WTC11 (cell line): ENCODE measurements around the gene SEMA5B. TPM values are rescaled to one million over a fixed set of nuclear protein-coding genes. Genes with fewer than 3 reads are reported as not detected.

Experiments
- ATAC-seq: fragments of 200-7000 bp; cut with Tn5 transposase; 2 replicates; pipeline ENCODE4 v1.10.0; 2021; ENCODE audit warnings: mild to moderate bottlenecking, moderate library complexity
- CTCF ChIA-PET: fragments of 300-600 bp; sonication (Branson Sonifier 250); formaldehyde crosslinking; loops from one replicate; lab custom pipeline; 2021; ENCODE audit warnings: antibody characterized with exemption; lab: Charles Lee
- POLR2A ChIA-PET: fragments of 350-600 bp; sonication (Branson Sonifier 250); formaldehyde crosslinking; loops from one replicate; lab custom pipeline; 2021; ENCODE audit warnings: antibody characterized with exemption; lab: Charles Lee
- DNase-seq: peaks from one replicate; pipeline ENCODE4 v3.0.0; 2021; ENCODE audit warnings: low spot score
- H3K27ac Mint-ChIP-seq: 2 replicates; pipeline ENCODE4 v1.8.0; 2021; ENCODE audit warnings: mixed read lengths
- H3K27me3 Mint-ChIP-seq: 2 replicates; pipeline ENCODE4 v1.8.0; 2021; ENCODE audit warnings: low read depth, mild to moderate bottlenecking, moderate library complexity, mixed read lengths
- H3K36me3 Mint-ChIP-seq: 2 replicates; pipeline ENCODE4 v1.8.0; 2021; ENCODE audit warnings: mixed read lengths
- H3K4me1 Mint-ChIP-seq: 2 replicates; pipeline ENCODE4 v1.8.0; 2022; ENCODE audit warnings: mixed read lengths
- H3K4me3 Mint-ChIP-seq: 2 replicates; pipeline ENCODE4 v1.8.0; 2021; ENCODE audit warnings: mild to moderate bottlenecking, moderate library complexity, mixed read lengths
- H3K9me3 Mint-ChIP-seq: 2 replicates; pipeline ENCODE4 v1.8.0; 2021; ENCODE audit warnings: mixed read lengths
- AFF4 ChIP-seq: sonication (generic); formaldehyde crosslinking; IDR thresholded peaks from 2 replicates; pipeline ENCODE4 v1.8.1; 2023; ENCODE audit warnings: mild to moderate bottlenecking, missing genetic modification reagents, borderline replicate concordance
- CTCF ChIP-seq: fragments of 200-600 bp; IDR thresholded peaks from 2 replicates; pipeline ENCODE4 v1.8.0; 2022; ENCODE audit warnings: antibody characterized with exemption
- ERG ChIP-seq: fragments of 250-450 bp; sonication (Bioruptor Pico); IDR thresholded peaks from 2 replicates; pipeline ENCODE4 v1.8.0; 2021; ENCODE audit warnings: mild to moderate bottlenecking
- GTF2I ChIP-seq: fragments of 250-450 bp; sonication (Bioruptor Pico); conservative IDR thresholded peaks from 2 replicates; pipeline ENCODE4 v1.4.0; 2021; ENCODE audit warnings: mild to moderate bottlenecking
- MYBL2 ChIP-seq: sonication (generic); formaldehyde crosslinking; IDR thresholded peaks from 2 replicates; pipeline ENCODE4 v1.8.1; 2023; ENCODE audit warnings: mild to moderate bottlenecking, moderate library complexity, missing genetic modification reagents
- NR2C2 ChIP-seq: sonication (generic); formaldehyde crosslinking; IDR thresholded peaks from 2 replicates; pipeline ENCODE4 v1.8.0; 2022; ENCODE audit warnings: mild to moderate bottlenecking, missing genetic modification reagents
- PRDM15 ChIP-seq: sonication (generic); formaldehyde crosslinking; IDR thresholded peaks from 2 replicates; pipeline ENCODE4 v1.8.0; 2022; ENCODE audit warnings: missing genetic modification reagents
- STAT6 ChIP-seq: sonication (generic); formaldehyde crosslinking; conservative IDR thresholded peaks from 2 replicates; pipeline ENCODE4 v1.8.1; 2023; ENCODE audit warnings: mild to moderate bottlenecking, low read depth, missing genetic modification reagents, moderate library complexity
- TEAD1 ChIP-seq: sonication (generic); formaldehyde crosslinking; IDR thresholded peaks from 2 replicates; pipeline ENCODE4 v1.8.0; 2022; ENCODE audit warnings: mild to moderate bottlenecking, missing genetic modification reagents
- TP53 ChIP-seq: sonication (generic); formaldehyde crosslinking; IDR thresholded peaks from 2 replicates; pipeline ENCODE4 v1.8.1; 2023; ENCODE audit warnings: mild to moderate bottlenecking, missing genetic modification reagents
- ZMAT4 ChIP-seq: fragments of 250-450 bp; sonication (Bioruptor Pico); IDR thresholded peaks from 2 replicates; pipeline ENCODE4 v1.9.0; 2021; ENCODE audit warnings: mild to moderate bottlenecking
- ZNF423 ChIP-seq: fragments of 250-450 bp; sonication (Bioruptor Pico); IDR thresholded peaks from 2 replicates; pipeline ENCODE4 v2.1.2; 2022; ENCODE audit warnings: mild to moderate bottlenecking, moderate library complexity
- ZNF425 ChIP-seq: fragments of 250-450 bp; sonication (Bioruptor Pico); conservative IDR thresholded peaks from 2 replicates; pipeline ENCODE4 v1.9.0; 2021; ENCODE audit warnings: mild to moderate bottlenecking
- total RNA-seq: library from RNA; stranded (reverse); gene quantifications from 3 replicates; pipeline ENCODE4 v1.2.3, GENCODE V29; 2021

Gene SEMA5B
- total RNA-seq, 1 experiment from 2014 or later, result 20.7 TPM

GRCh38 chr3:122942239-122942638, 85.3 kb downstream of the SEMA5B start (continued):
- TF ChIP-seq AFF4 (CRISPR knock-in tag), result no peak
- no peak for TF ChIP-seq TEAD1 (CRISPR knock-in tag)
- TF ChIP-seq ERG, result no peak
- TF ChIP-seq MYBL2, result no peak
- TF ChIP-seq PRDM15 (CRISPR knock-in tag), result no peak
- no peak for TF ChIP-seq TP53 (CRISPR knock-in tag)
- TF ChIP-seq ZNF423, result no peak

GRCh38 chr3:122941228-122942206, 86.0 kb downstream of the SEMA5B start:
- peaks cover 11% of the 10 kb centered on the region for H3K4me1 Mint-ChIP-seq
- ChIA-PET CTCF (interaction anchor here (0.7 to 4.7 kb wide), 7 partner anchors 15 to 130 kb away, joined by 3 to 72 read pairs (median 4); partner anchors contain the start of gene SEMA5B), POLR2A (no interaction called here)
- H3K4me3 Mint-ChIP-seq, result no peak overlapping the region
- H3K27me3 Mint-ChIP-seq, result peaks cover 7% of the 10 kb centered on the region
- TF ChIP-seq ZMAT4 (CRISPR knock-in tag) (no peak), CTCF (0 out of 2 replicates have a peak, but pooled peaks have one; percentile 13)
- H3K27ac Mint-ChIP-seq, result no peak overlapping the region
- no peaks in the 10 kb centered on the region for H3K9me3 Mint-ChIP-seq
- H3K36me3 Mint-ChIP-seq, result no peaks in the 10 kb centered on the region
- DNase-seq, result no peak
- ATAC-seq, result no peak

GRCh38 chr3:122940628-122941086, 86.9 kb downstream of the SEMA5B start:
- ChIA-PET POLR2A (no interaction called here), CTCF (interaction anchor here (0.8 to 1.0 kb wide), 3 partner anchors 15 to 131 kb away, joined by 3 to 4 read pairs (median 3); no protein-coding TSS in a partner anchor)
- no peak overlapping the region for H3K4me3 Mint-ChIP-seq
- ATAC-seq (no peak), DNase-seq (no peak)
- H3K36me3 Mint-ChIP-seq, result no peaks in the 10 kb centered on the region
- peaks cover 7% of the 10 kb centered on the region for H3K27me3 Mint-ChIP-seq
- H3K9me3 Mint-ChIP-seq, result no peaks in the 10 kb centered on the region
- peaks cover 6% of the 10 kb centered on the region for H3K4me1 Mint-ChIP-seq
- H3K27ac Mint-ChIP-seq, result no peak overlapping the region
- TF ChIP-seq ZNF425 (no peak), NR2C2 (CRISPR knock-in tag) (no peak), GTF2I (CRISPR knock-in tag) (no peak), STAT6 (CRISPR knock-in tag) (no peak)
